Measurements from ENCODE around the gene CPNE6. TPM values are rescaled to one million over a fixed set of nuclear protein-coding genes. Genes with fewer than 3 reads are reported as not detected.

CPNE6 gene
- total and polyA plus RNA-seq, 2 of the 8 experiments (the other 6 are each of a cell fraction or from before 2014, with no cell fraction given), result 0.05 TPM; not detected in 1

- TF ChIP-seq CHD7 (IDR thresholded peaks at IDR 0.05; ENCODE audit: insufficient replicate concordance, low read length), result no peak
- TF ChIP-seq GTF2F1 (IDR thresholded peaks at IDR 0.05; ENCODE audit: borderline replicate concordance, low read depth, low read length), result no peak
- TF ChIP-seq, protein P1, sequence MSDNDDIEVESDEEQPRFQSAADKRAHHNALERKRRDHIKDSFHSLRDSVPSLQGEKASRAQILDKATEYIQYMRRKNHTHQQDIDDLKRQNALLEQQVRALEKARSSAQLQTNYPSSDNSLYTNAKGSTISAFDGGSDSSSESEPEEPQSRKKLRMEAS (IDR thresholded peaks at IDR 0.05), result no peak
- TF ChIP-seq NRF1 (IDR thresholded peaks at IDR 0.05; ENCODE audit: low read depth, low read length), result no peak
- TF ChIP-seq HDAC2 (IDR thresholded peaks at IDR 0.05; ENCODE audit: borderline replicate concordance in 1 of 2, low read depth in 2 of 2, low read length in 2 of 2), result no peak
- TF ChIP-seq E2F6 (IDR thresholded peaks at IDR 0.05), result no peak
- TF ChIP-seq CHD1 (IDR thresholded peaks at IDR 0.05; ENCODE audit: low read depth, low read length), result no peak
- TF ChIP-seq SRF (IDR thresholded peaks at IDR 0.05; ENCODE audit: low read depth, low read length), result no peak
- no peak for TF ChIP-seq RNF2 (IDR thresholded peaks at IDR 0.05; ENCODE audit: borderline replicate concordance, low read depth, low read length, missing control alignments, poor library complexity, severe bottlenecking)
- no peak for TF ChIP-seq KDM4A (IDR thresholded peaks at IDR 0.05; ENCODE audit: low read depth, low read length, severe bottlenecking)
Observed at GRCh38 chr14:24077086-24077485, 5.7 kb downstream of the CPNE6 start (continued).

Measured in H1 (cell line).